ENCODE measurements around the gene TBC1D21.

- no peak for TF ChIP-seq NRF1 (conservative IDR thresholded peaks at IDR 0.05 in 1 of 2, IDR thresholded peaks at IDR 0.05 in 1 of 2)
- no peak for TF ChIP-seq ZNF197 (CRISPR knock-in tag; IDR thresholded peaks at IDR 0.05; ENCODE audit: low read depth)
- no peak for TF ChIP-seq ARHGAP35 (IDR thresholded peaks at IDR 0.05; ENCODE audit: partially characterized antibody)
- TF ChIP-seq CTCF (IDR thresholded peaks at IDR 0.05 in 2 of 3, conservative IDR thresholded peaks at IDR 0.05 in 1 of 3; ENCODE audit: insufficient read depth in 2 of 3, low read depth in 1 of 3, low read length in 3 of 3) = no peak
- TF ChIP-seq E4F1 (CRISPR knock-in tag; IDR thresholded peaks at IDR 0.05; ENCODE audit: borderline replicate concordance) = no peak
- no peak for TF ChIP-seq REST (IDR thresholded peaks at IDR 0.05; ENCODE audit: borderline replicate concordance)
- TF ChIP-seq REST (CRISPR knock-in tag; IDR thresholded peaks at IDR 0.05; ENCODE audit: low read depth) = no peak
- no peak for TF ChIP-seq RBM22 (IDR thresholded peaks at IDR 0.05; ENCODE audit: low read depth, low read length, poor library complexity, severe bottlenecking)
- TF ChIP-seq SMARCA5 (IDR thresholded peaks at IDR 0.05) = no peak
Measured at GRCh38 chr15:73930371-73930770, 57.0 kb downstream of the TBC1D21 start.

Data from K562 (cell line).